T-helper 2 cell treated with Interferon-gamma antibody and Interleukin-4, amounts not matched to agents 5 μg/mL and 100 μg/mL, for 36 hours (primary cell): ENCODE results near the gene CACNB4.
"Not testable (repeated sequence)": the region's sequence is repeated elsewhere in the genome, so short reads cannot be mapped to it uniquely, and the experiment has no call there.

ENCODE experiments used
- DNase-seq: peaks from one replicate; pipeline ENCODE4 v3.0.0; 2021; ENCODE audit warnings: low spot score
- H3K27ac Mint-ChIP-seq: one replicate; pipeline ENCODE4 v1.8.0; 2021; ENCODE audit warnings: mild to moderate bottlenecking, mixed read lengths
- H3K27me3 Mint-ChIP-seq: one replicate; pipeline ENCODE4 v1.8.0; 2021; ENCODE audit warnings: low read depth, mixed read lengths
- H3K36me3 Mint-ChIP-seq: one replicate; pipeline ENCODE4 v1.8.0; 2021; ENCODE audit warnings: low read depth, mixed read lengths
- H3K4me1 Mint-ChIP-seq: one replicate; pipeline ENCODE4 v1.8.0; 2021; ENCODE audit warnings: low read depth, mixed read lengths
- H3K4me3 Mint-ChIP-seq: one replicate; pipeline ENCODE4 v1.8.0; 2022; ENCODE audit warnings: mild to moderate bottlenecking, moderate library complexity, mixed read lengths
- H3K9me3 Mint-ChIP-seq: one replicate; pipeline ENCODE4 v1.8.0; 2021; ENCODE audit warnings: mixed read lengths

The CACNB4 gene

DNA sequence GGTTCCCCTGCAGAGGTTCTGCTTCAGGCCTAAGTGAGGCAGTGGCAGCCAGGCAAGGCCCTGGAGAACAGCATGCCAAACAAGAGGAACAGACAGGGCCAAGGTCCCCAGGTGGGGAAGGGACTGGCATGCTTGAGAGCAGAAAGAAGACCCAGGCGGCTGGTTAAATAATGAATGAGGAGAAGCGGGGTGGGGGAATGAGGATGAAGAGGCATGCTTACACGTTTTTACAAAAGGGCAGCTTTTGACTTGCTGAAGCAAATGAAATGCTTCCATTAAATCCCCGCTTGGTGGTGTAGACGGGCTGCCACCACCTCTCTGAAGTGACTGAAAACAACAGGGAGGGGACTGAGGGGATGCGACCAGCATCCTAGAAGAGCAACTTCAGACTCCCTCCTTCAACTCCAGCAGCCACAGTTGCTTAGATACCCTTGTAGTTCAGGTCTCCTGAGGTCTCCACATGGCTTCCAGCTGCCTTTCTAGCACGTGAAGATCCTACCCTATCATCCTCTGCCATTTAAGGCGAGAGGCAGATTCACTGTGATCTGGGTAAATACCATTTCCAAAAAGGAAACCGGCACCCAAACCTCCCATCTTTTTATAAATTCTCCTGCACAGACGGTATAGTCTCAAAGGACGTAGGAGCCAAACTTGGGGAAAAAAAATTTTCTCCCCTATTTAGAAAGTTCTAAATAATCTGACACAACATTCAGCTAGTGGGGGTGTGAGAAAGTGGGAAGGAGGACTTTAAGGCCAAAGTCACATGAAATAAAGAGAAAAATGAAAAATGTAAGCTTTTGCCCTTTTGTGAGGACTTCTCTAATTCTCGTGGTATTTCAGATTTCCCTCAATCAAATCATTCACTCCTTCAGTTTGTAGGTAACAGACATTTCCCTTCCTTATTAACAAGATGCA, 65.6 kb downstream of the CACNB4 start:
- Mint-ChIP-seq H3K27ac (no peak overlapping the region), H3K36me3 (no peaks in the 10 kb centered on the region), H3K4me1 (no peaks in the 10 kb centered on the region), H3K9me3 (no peaks in the 10 kb centered on the region), H3K27me3 (no peaks in the 10 kb centered on the region), H3K4me3 (no peak overlapping the region)
- DNase-seq = no peak

DNA sequence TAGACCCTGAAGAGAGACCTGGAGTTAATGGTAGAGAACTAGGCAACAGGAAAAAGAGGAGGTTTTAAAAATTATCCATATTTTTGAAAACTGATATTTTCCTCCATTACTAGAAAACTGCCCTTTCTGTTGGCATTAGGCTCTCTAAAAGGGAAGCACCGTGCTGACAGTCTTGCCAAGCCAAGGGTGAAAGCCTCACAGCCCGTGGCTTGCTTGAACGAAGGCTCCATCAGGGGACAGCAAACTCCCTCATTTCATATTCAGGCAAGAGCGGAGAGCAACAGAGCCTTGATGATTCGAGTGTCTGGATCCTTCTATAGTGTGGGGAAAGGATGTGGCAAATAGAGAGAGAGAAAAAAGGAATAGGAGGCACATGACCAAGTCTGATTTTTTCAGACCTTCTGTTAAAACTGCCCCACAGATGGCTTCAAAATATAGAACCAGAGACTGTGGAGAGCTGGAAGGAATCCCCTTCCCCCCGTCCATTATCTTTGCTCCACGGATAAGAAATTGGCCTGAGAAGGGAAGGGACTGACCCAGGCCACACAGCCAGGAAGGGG, 67.0 kb downstream of the CACNB4 start:
- no peak for DNase-seq
- no peaks in the 10 kb centered on the region for H3K9me3 Mint-ChIP-seq
- no peak overlapping the region for H3K27ac Mint-ChIP-seq
- no peak overlapping the region for H3K4me3 Mint-ChIP-seq
- no peaks in the 10 kb centered on the region for H3K36me3 Mint-ChIP-seq
- no peaks in the 10 kb centered on the region for H3K4me1 Mint-ChIP-seq
- H3K27me3 Mint-ChIP-seq = no peaks in the 10 kb centered on the region

DNA sequence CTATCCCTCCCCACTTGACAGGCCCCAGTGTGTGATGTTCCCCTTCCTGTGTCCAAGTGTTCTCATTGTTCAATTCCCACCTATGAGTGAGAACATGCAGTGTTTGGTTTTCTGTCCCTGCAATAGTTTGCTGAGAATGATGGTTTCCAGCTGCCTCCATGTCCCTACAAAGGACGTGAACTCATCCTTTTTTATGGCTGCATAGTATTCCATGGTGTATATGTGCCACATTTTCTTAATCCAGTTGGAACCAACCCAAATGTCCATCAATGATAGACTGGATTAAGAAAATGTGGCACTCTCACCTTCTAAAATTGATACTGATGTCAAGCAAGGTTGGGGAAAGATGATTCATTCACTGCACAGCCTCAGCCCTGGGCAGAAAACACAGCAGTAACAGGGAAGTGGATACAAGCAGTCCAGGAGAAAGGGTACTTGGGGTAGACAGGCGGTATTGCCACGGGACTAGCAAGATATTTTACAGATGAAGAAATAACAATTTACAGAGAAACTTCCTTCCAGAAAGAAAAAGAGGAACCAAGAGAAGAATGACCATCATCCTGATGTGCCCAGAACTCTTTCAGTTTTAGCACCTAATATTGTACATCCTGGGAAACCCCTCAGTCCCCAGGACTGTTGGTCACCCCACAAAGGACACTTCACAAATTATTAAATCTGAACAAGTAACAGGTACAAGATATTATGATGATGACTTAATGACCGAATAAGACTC, 68.1 kb downstream of the CACNB4 start:
- not testable (repeated sequence) for H3K36me3 Mint-ChIP-seq, H3K9me3 Mint-ChIP-seq, DNase-seq, H3K27me3 Mint-ChIP-seq, H3K27ac Mint-ChIP-seq, H3K4me3 Mint-ChIP-seq, H3K4me1 Mint-ChIP-seq

DNA sequence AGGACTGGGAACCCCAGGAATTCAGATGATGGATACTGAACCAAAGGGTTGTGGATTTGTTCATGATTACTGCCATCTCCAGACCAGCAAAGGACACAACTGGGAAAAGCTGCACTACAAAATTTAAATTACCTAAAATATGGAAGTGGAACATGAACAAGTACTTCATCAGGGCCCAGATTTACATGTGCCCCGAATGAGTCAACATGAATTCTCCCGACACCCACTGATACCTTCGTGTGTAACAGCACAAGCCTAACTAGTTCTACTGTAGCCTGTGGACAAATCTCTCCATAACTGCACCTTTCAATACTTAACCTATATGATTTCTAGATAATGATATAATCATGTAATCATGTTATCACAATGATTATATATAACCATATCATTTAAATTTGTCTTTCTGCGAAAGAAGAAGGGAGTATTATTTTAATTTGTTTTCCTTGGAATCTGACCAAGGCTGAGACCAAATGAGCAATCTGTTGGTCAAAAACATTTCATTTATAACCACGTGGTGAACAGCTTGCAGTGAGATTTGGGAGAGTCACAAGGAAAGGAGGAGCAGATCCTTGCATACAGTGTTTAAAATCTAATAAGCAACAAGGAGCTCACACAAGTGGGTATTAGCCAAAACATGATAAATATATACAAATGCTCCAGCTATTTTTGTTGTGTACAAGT, 70.5 kb downstream of the CACNB4 start:
- H3K4me1 Mint-ChIP-seq = peaks cover 9% of the 10 kb centered on the region
- H3K4me3 Mint-ChIP-seq = no peak overlapping the region
- no peaks in the 10 kb centered on the region for H3K9me3 Mint-ChIP-seq
- no peaks in the 10 kb centered on the region for H3K36me3 Mint-ChIP-seq
- no peak for DNase-seq
- H3K27me3 Mint-ChIP-seq = peaks cover 4% of the 10 kb centered on the region
- no peak overlapping the region for H3K27ac Mint-ChIP-seq

DNA sequence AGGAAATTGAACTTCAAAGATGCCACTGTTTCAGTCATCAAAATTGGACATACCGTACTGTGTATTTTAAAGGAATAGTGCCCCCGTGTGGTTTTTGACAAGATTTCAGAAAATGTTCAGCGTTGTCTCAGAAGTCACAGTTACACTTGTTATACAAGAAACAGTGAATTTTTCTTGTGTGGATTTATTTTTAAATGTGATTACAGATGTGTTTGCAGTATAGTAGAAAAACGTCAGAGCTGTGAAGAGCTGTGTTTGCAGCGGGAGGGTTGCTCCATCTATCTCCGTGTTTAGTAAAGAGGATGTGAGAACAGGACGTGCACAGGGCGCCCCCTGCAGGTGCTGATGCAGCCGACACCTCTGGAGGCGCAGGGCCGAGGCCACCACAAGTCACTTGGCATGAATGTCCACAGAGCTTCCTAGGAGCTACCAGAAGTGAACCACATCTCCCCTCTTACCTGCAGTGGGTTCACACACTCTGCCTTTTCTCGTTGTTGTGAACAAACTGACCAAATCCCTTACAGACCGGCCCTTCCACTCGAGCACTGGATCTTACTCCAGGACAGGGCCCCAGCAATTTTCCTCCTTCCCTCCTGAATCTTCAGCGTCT, 73.1 kb downstream of the CACNB4 start:
- H3K27me3 Mint-ChIP-seq = peaks cover 4% of the 10 kb centered on the region
- no peaks in the 10 kb centered on the region for H3K36me3 Mint-ChIP-seq
- H3K4me1 Mint-ChIP-seq = peaks cover 9% of the 10 kb centered on the region
- H3K4me3 Mint-ChIP-seq = peak overlapping the region; percentile 77
- DNase-seq = peak; percentile 72
- no peak overlapping the region for H3K27ac Mint-ChIP-seq
- H3K9me3 Mint-ChIP-seq = no peaks in the 10 kb centered on the region

DNA sequence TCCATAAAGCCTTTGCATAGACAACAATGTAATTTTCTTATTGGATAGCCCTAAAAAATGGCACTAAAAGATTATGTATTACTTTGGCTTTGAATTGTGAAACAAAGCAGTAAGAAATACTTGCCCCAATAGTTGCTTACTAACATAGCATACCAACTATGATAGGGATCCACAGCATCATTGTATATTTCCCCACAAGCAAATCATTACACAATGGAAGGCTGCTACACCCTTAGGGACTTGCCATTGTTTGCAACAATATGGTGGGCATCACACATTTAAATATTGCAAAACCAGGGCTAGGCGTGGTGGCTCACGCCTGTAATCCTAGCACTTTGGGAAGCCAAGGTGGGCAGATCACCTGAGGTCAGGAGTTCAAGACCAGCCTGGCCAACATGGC, 74.4 kb downstream of the CACNB4 start:
- Mint-ChIP-seq H3K27me3 (peaks cover 11% of the 10 kb centered on the region), H3K4me3 (no peak overlapping the region), H3K4me1 (peaks cover 9% of the 10 kb centered on the region), H3K9me3 (no peaks in the 10 kb centered on the region), H3K36me3 (no peaks in the 10 kb centered on the region), H3K27ac (no peak overlapping the region)
- DNase-seq = no peak

DNA sequence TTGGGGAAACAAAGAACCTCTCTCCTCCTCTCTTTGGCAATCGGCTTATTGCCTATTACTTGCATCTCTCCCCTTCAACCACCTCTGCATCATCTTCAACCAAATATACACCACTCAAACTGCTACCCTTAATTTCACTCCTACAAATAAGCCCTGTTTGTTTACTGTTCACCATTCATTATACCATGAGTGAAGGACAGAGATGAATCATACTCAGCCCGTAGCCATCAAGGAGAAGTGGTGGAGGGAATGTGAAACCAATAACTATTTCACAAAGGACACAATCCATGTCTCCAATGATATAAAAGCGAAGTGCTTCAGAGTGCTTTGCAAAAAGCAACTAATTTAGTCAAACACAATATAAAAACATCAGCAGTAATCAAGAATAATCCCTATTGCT, 76.8 kb downstream of the CACNB4 start:
- peaks cover 9% of the 10 kb centered on the region for H3K4me1 Mint-ChIP-seq
- no peak overlapping the region for H3K4me3 Mint-ChIP-seq
- DNase-seq = no peak
- H3K36me3 Mint-ChIP-seq = no peaks in the 10 kb centered on the region
- no peak overlapping the region for H3K27ac Mint-ChIP-seq
- peaks cover 11% of the 10 kb centered on the region for H3K27me3 Mint-ChIP-seq
- H3K9me3 Mint-ChIP-seq = no peaks in the 10 kb centered on the region

DNA sequence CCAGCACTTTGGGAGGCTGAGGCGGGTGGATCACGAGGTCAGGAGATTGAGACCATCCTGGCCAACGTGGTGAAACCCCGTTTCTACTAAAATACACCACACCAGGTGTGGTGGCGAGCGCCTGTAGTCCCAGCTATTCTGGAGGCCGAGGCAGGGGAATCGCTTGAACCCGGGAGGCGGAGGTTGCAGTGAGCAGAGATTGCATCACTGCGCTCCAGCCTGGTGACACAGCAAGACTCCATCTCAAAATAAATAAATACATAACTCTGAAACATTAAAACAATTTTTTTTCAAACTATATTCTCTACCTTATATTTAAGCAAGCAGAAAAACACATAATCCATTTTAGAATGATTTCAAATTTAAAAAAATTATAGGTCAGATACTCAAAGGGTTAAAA, 77.8 kb downstream of the CACNB4 start:
- peaks cover 11% of the 10 kb centered on the region for H3K27me3 Mint-ChIP-seq
- H3K9me3 Mint-ChIP-seq, H3K4me1 Mint-ChIP-seq, H3K36me3 Mint-ChIP-seq, H3K4me3 Mint-ChIP-seq, DNase-seq, H3K27ac Mint-ChIP-seq: not testable (repeated sequence)

DNA sequence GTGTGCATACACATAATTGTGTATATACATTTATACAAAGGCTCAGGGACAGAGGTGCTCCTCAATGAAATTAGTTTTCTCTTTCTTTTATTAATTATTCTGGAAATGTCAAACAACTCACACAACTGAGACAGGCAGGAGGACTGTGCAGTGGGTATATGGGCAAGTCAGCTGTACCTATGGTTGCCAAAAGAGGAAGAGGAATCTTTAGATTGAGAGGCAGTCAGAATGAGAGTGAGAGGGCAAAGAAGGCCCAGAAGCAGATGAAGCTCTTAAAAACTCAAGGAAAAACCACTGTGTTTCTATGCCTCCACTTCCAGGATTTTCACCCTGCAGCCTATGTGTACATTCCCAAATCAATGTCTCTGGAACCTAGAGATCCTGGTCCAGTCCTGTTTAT, 79.1 kb downstream of the CACNB4 start:
- H3K4me1 Mint-ChIP-seq = no peaks in the 10 kb centered on the region
- no peak overlapping the region for H3K27ac Mint-ChIP-seq
- H3K36me3 Mint-ChIP-seq = no peaks in the 10 kb centered on the region
- peaks cover 11% of the 10 kb centered on the region for H3K27me3 Mint-ChIP-seq
- H3K4me3 Mint-ChIP-seq = no peak overlapping the region
- DNase-seq = no peak
- no peaks in the 10 kb centered on the region for H3K9me3 Mint-ChIP-seq

DNA sequence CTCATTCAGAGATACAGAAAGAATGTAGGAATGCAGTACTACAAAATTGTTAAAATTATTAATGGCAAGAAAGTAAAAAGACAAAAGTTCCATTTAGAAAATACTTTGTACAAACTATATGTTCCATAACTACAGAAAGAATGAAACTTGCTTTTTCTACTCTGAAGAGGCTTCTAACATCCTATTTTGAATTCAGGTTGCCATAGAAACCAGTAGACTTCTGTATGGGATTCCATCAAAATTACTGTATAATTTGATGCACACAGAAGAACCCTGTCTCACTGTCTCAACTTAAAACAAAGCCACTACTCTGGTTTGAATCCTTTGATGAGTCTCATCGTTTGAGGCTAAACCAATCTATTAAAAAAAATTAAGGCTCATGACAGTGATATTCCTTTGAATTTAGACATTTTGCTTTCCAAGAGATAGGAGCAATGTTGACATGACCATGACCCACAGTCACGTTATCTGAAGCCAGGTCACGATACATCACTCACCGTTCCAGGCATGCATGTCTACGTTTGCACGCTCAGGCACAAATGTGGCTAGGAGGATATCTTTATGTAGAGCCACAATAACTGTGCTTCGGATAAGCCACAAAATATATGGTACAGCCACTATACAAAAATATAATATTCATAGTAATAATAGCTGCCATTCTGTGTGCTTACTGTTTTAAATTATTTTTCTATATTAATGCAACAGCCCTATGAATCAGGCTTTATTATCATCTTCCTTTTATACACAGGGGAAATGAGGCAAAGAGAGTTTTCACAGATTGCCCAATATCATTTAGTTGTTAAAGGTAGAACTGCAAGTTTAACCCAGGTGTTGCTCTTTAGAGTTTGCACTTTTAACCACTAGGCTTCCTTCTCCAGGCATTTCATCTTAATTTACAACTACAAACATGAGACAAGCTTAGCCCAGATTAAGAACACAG, 82.4 kb downstream of the CACNB4 start:
- no peak overlapping the region for H3K4me3 Mint-ChIP-seq
- no peaks in the 10 kb centered on the region for H3K9me3 Mint-ChIP-seq
- DNase-seq = no peak
- no peak overlapping the region for H3K27ac Mint-ChIP-seq
- H3K27me3 Mint-ChIP-seq = peaks cover 7% of the 10 kb centered on the region
- H3K36me3 Mint-ChIP-seq = no peaks in the 10 kb centered on the region
- H3K4me1 Mint-ChIP-seq = no peaks in the 10 kb centered on the region

DNA sequence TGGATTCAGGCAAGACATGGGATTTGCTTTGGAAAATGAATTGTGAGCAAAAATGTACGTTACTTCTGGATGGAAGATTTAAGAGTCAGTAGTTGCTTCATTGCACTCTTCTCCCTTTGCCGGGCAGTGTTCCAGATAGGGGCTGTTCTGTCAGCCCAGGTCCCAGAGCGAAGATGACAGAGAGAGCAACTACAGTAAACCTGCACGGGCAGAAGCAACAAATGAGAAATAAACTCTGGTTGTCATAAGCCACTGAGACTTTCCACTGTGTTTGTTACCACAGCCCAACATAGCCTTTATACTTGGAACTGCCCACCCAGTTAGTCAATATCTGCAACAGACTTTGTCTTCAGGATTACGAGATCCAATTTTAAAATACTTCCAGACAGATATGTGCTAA, 83.3 kb downstream of the CACNB4 start:
- Mint-ChIP-seq H3K4me1 (no peaks in the 10 kb centered on the region), H3K27ac (no peak overlapping the region), H3K9me3 (no peaks in the 10 kb centered on the region), H3K36me3 (no peaks in the 10 kb centered on the region), H3K4me3 (no peak overlapping the region), H3K27me3 (peaks cover 5% of the 10 kb centered on the region)
- no peak for DNase-seq

DNA sequence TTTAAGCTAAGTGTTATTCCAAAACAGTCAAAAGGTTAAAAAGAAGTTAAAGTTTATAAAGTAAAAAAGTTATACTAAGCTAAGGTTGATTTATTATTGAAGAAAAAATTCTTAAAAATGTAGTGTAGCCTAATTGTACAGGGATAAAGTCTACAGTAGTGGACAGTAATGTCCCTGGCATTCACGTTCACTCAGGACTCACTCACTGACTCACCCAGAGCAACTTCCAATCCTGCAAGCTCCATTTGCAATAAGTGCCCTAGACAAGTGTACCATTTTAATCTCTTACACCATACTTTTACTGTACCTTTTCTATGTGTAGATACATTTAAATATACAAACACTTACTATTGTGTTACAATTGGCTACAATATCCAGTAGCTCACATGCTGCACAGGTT, 86.1 kb downstream of the CACNB4 start:
- DNase-seq = no peak

DNA sequence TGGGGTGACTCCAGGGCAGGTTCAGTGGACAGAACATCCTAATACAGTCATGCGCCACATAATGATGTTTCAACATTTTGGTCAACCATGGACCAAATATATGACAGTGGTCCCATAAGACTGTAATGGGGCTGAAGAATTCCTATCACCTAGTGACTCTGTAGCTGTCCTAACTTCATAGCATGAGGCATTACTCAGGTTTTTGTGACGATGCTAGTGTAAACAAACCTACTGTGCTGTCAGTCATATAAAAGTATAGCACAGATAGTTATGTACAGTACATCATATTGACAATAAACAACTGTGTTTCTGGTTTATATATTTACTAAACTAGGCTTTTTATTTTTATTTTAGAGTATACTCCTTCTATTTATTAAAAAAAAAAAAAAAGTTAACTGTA, 87.1 kb downstream of the CACNB4 start:
- Mint-ChIP-seq H3K4me3 (no peak overlapping the region), H3K27ac (no peak overlapping the region), H3K9me3 (no peaks in the 10 kb centered on the region), H3K36me3 (no peaks in the 10 kb centered on the region), H3K4me1 (no peaks in the 10 kb centered on the region), H3K27me3 (peaks cover 1% of the 10 kb centered on the region)
- DNase-seq = no peak

More for the DNA sequence above, 86.1 kb downstream of the CACNB4 start:
- no peaks in the 10 kb centered on the region for H3K4me1 Mint-ChIP-seq
- no peaks in the 10 kb centered on the region for H3K36me3 Mint-ChIP-seq
- no peaks in the 10 kb centered on the region for H3K9me3 Mint-ChIP-seq
- H3K27ac Mint-ChIP-seq = no peak overlapping the region
- H3K4me3 Mint-ChIP-seq = no peak overlapping the region
- H3K27me3 Mint-ChIP-seq = no peaks in the 10 kb centered on the region
